Hippocampal formation (tissue), 2 donors: ENCODE results near the gene PCDHGB6.
"Not testable (repeated sequence)": the region's sequence is repeated elsewhere in the genome, so short reads cannot be mapped to it uniquely, and the experiment has no call there.

Source experiments
- DNase-seq, 2 donors: peaks; one replicate each; lab custom pipeline; 2025; lab: John Stamatoyannopoulos, UW

Gene PCDHGB6

GRCh38 chr5:141419074-141419880, 11.5 kb downstream of the PCDHGB6 start:
- DNase-seq, result no peak

DNA sequence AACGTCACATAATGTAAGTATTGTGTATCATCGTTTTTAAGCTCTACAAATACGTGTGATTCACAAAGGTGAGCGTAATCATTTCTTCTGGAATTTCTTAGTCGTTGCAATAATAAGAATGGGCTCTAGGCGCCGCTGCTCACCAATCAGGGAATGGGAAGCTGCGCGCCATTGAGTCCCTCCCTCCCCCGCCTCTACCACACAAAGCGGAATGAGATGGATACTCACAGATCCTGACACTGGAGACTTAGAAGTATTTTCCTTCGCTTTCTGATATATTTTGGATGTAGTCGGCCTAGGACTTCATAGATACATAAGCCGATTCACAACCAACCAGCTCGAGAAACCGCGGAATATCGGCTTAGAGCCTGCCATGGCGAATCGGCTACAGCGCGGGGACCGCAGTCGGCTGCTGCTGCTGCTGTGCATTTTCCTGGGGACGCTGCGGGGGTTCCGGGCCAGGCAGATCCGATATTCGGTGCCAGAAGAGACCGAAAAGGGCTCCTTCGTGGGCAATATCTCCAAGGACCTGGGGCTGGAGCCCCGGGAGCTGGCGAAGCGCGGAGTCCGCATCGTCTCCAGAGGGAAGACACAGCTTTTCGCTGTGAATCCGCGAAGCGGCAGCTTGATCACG, 13.2 kb downstream of the PCDHGB6 start, which contains the start of gene PCDHGA11:
TSS of gene PCDHGA11 (plus strand) at position 197 of the 634 bp plus-strand sequence. CDS start at position 374, 177 bp downstream.
- DNase-seq, result no peak

GRCh38 chr5:141421489-141421855, 13.7 kb downstream of the PCDHGB6 start:
- DNase-seq, result no peak

GRCh38 chr5:141422742-141423291, 15.0 kb downstream of the PCDHGB6 start:
- no peak for DNase-seq

- DNase-seq, result no peak
These were observed 20.1 kb downstream of the PCDHGB6 start for GRCh38 chr5:141427783-141428426.

DNA sequence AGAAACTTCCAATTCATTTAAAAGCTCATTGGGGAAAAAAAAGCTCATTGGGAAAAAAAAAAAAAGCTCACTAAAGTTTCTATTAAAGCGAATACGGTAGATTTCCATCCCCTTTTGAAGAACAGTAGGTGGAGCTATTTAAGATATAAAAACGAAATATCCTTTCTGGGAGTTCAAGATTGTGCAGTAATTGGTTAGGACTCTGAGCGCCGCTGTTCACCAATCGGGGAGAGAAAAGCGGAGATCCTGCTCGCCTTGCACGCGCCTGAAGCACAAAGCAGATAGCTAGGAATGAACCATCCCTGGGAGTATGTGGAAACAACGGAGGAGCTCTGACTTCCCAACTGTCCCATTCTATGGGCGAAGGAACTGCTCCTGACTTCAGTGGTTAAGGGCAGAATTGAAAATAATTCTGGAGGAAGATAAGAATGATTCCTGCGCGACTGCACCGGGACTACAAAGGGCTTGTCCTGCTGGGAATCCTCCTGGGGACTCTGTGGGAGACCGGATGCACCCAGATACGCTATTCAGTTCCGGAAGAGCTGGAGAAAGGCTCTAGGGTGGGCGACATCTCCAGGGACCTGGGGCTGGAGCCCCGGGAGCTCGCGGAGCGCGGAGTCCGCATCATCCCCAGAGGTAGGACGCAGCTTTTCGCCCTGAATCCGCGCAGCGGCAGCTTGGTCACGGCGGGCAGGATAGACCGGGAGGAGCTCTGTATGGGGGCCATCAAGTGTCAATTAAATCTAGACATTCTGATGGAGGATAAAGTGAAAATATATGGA, 22.7 kb downstream of the PCDHGB6 start, which contains the start of gene PCDHGA12:
TSS of gene PCDHGA12 (plus strand) at position 176 of the 782 bp plus-strand sequence. CDS start at position 429, 253 bp downstream.
- DNase-seq, result peak in 1 of 2 donors; percentile 37

DNA sequence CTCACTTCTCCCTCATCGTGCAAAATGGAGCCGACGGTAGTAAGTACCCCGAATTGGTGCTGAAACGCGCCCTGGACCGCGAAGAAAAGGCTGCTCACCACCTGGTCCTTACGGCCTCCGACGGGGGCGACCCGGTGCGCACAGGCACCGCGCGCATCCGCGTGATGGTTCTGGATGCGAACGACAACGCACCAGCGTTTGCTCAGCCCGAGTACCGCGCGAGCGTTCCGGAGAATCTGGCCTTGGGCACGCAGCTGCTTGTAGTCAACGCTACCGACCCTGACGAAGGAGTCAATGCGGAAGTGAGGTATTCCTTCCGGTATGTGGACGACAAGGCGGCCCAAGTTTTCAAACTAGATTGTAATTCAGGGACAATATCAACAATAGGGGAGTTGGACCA, 23.5 kb downstream of the PCDHGB6 start:
- no peak for DNase-seq

- not testable (repeated sequence) for DNase-seq
These were observed 24.5 kb downstream of the PCDHGB6 start for GRCh38 chr5:141432308-141432707.

DNA sequence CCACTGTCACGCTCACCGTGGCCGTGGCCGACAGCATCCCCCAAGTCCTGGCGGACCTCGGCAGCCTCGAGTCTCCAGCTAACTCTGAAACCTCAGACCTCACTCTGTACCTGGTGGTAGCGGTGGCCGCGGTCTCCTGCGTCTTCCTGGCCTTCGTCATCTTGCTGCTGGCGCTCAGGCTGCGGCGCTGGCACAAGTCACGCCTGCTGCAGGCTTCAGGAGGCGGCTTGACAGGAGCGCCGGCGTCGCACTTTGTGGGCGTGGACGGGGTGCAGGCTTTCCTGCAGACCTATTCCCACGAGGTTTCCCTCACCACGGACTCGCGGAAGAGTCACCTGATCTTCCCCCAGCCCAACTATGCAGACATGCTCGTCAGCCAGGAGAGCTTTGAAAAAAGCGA, 24.9 kb downstream of the PCDHGB6 start:
- DNase-seq, result not testable (repeated sequence)

GRCh38 chr5:141434006-141434405, 26.2 kb downstream of the PCDHGB6 start:
- DNase-seq, result no peak

DNA sequence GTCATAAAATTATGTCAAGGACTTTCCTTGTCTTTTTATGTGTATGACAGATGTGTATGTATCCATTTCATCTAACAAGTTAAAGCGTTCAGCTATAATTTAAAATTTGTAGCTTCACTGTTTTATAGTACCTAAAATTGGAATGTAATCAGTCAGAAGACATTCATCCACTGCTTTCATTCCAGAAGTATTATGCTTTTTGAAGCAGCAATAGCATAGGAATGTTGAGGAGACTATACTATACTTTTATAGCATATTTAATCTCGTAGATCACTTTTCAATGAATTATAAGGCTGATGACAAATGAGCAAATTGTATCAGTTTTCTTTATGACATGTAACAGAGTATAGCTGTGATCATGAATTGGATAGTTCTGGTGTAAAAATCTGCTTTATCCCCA, 29.4 kb downstream of the PCDHGB6 start:
- DNase-seq, result no peak

DNA sequence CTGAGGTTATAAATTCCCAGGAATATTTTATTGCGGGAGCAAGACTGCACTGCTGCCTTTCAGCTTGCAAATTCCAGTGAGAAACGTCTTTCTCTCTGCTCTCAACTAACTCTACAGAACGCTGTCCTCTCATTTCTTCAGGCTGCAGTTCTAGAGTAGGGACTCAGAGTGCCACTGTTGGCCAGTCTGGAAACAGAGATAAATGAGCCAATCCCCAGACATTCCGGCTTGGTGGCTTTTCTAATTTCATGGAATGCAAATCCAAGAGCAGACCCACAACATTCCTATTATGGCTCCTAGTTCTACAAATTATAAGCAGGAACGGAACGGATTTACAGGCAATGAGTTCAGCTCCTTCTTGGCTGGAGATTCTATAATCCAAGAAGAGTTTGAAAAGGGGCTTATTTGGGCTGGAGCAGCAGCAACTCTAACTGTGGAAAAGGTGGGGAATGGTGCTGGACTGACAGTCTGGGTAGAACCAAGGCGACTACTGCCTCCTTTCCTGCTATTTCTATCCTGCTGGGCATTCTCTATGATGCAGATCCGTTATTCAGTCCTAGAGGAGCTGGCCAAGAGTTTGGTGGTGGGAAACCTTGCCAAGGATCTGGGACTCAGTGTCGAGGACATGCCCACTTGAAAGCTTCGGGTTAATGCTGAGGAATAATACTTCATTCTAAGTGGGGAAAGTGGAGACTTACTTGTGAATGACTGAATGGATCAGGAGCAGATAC, 31.8 kb downstream of the PCDHGB6 start:
- DNase-seq, result no peak

DNA sequence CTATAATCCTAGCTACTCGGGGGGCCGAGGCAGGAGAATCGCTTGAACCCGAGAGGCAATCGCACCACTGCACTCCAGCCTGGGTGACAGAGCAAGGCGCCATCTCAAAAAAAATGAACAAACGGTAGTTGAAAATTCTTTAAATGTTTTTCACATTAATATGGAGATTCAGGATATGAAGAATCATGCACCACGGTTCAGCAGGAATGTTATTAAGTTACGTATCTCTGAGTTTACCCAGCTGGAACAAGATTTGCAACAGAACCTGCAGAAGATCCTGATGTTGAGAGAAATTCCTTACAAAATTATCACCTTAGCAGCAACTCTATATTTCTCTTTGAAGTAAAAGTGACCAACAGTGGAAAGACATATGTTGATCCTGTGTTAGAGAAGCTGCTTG, 32.5 kb downstream of the PCDHGB6 start:
- DNase-seq, result no peak

DNA sequence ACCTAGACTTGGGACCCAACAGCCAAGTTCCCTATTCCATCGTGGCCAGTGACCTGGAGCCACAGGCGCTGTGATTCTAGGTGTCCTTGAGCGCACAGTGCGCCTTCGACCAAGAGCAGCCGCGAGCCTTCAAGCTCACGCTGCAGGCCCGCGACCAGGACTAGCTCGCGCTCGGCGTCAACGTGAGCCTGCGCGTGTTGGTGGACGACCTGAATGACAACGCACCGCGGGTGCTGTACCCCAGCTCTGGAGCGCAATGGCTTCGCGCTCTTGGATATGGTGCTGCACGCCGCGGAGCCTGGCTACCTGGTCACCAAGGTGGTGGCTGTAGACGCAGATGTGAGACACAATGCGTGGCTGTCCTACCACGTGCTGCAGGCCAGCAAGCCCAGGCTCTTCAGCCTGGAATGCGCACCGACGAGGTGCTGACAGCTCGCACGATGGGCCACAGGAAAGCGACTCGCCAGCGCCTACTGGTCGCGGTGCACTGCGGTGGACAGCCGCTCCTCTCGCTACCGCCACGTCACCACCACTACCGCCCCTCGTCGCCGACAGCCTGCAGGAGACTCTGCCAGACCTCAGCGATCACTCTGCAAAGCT, 33.9 kb downstream of the PCDHGB6 start:
- DNase-seq, result no peak
